ENCODE results near the gene CDK5. TPM values are rescaled to one million over a fixed set of nuclear protein-coding genes. Genes with fewer than 3 reads are reported as not detected.

CDK5 gene
- total and polyA plus RNA-seq, 2 of the 13 experiments (the other 11 are each of a cell fraction or from before 2014, with no cell fraction given), result 16.4 to 21.3 TPM

- no peak for TF ChIP-seq SPEN (CRISPR knock-in tag; IDR thresholded peaks at IDR 0.05; ENCODE audit: low read depth)
- TF ChIP-seq ZNF260 (CRISPR knock-in tag; IDR thresholded peaks at IDR 0.05; ENCODE audit: borderline replicate concordance, low read depth), result no peak
- TF ChIP-seq KAT2B (IDR thresholded peaks at IDR 0.05; ENCODE audit: borderline replicate concordance, low read depth, low read length), result no peak
- TF ChIP-seq EP300 (IDR thresholded peaks at IDR 0.05; ENCODE audit: low read depth in 2 of 2, low read length in 2 of 2), result no peak
- no peak for TF ChIP-seq EP300 (CRISPR knock-in tag; IDR thresholded peaks at IDR 0.05; ENCODE audit: borderline replicate concordance)
- no peak for TF ChIP-seq CBX2 (IDR thresholded peaks at IDR 0.05; ENCODE audit: low read depth, low read length)
- no peak for TF ChIP-seq CBX2 (CRISPR knock-in tag; IDR thresholded peaks at IDR 0.05; ENCODE audit: low read depth)
- TF ChIP-seq ARID5B (CRISPR knock-in tag; IDR thresholded peaks at IDR 0.05), result peak; percentile 47; the same call in 1 of the 2 replicates
- no peak for TF ChIP-seq NCOR1 (IDR thresholded peaks at IDR 0.05; ENCODE audit: borderline replicate concordance, low read length)
- TF ChIP-seq ZC3H4 (CRISPR knock-in tag; IDR thresholded peaks at IDR 0.05; ENCODE audit: borderline replicate concordance), result no peak
- no peak for TF ChIP-seq ZNF326 (CRISPR knock-in tag; IDR thresholded peaks at IDR 0.05; ENCODE audit: borderline replicate concordance)
- no peak for TF ChIP-seq ZNF569 (CRISPR knock-in tag; IDR thresholded peaks at IDR 0.05; ENCODE audit: borderline replicate concordance)
- TF ChIP-seq ZNF468 (CRISPR knock-in tag; IDR thresholded peaks at IDR 0.05), result no peak
- no peak for TF ChIP-seq ZBTB7B (CRISPR knock-in tag; IDR thresholded peaks at IDR 0.05)
- no peak for TF ChIP-seq JARID2 (CRISPR knock-in tag; IDR thresholded peaks at IDR 0.05; ENCODE audit: insufficient replicate concordance)
- no peak for TF ChIP-seq SRSF4 (IDR thresholded peaks at IDR 0.05; ENCODE audit: low read depth, low read length, poor library complexity, severe bottlenecking)
- TF ChIP-seq ISL2 (CRISPR knock-in tag; IDR thresholded peaks at IDR 0.05), result no peak
- TF ChIP-seq CCDC6 (CRISPR knock-in tag; IDR thresholded peaks at IDR 0.05), result no peak
- no peak for TF ChIP-seq NR3C1 (CRISPR knock-in tag; IDR thresholded peaks at IDR 0.05)
- no peak; the same call in 1 of the 2 replicates for TF ChIP-seq ZSCAN21 (CRISPR knock-in tag; IDR thresholded peaks at IDR 0.05; ENCODE audit: borderline replicate concordance)
- no peak for TF ChIP-seq RARG (CRISPR knock-in tag; IDR thresholded peaks at IDR 0.05; ENCODE audit: low read depth)
- no peak for TF ChIP-seq ZNF317 (CRISPR knock-in tag; IDR thresholded peaks at IDR 0.05)
- TF ChIP-seq CREB3 (CRISPR knock-in tag; IDR thresholded peaks at IDR 0.05), result no peak
- TF ChIP-seq HDAC2 (CRISPR knock-in tag; IDR thresholded peaks at IDR 0.05), result 0 out of 2 replicates have a peak, but pooled peaks have one; percentile 49
- no peak for TF ChIP-seq ZBTB14 (CRISPR knock-in tag; IDR thresholded peaks at IDR 0.05)
Observed at GRCh38 chr7:151008511-151009323, 49.0 kb downstream of the CDK5 start (continued).

Data from HepG2 (cell line).